Testis (tissue), 3 donors: ENCODE data around the gene DEPDC5. TPM values are rescaled to one million over a fixed set of nuclear protein-coding genes. Genes with fewer than 3 reads are reported as not detected.

Experiments used
- DNase-seq: peaks from one replicate; pipeline ENCODE4 v3.0.0-alpha.2; 2019
- H3K27ac ChIP-seq, 2 donors: fragments of 200-600 bp; sonication (generic); one replicate each; pipeline ENCODE4 v1.5.1; 2019
- H3K27me3 ChIP-seq: fragments of 200-600 bp; sonication (generic); one replicate; pipeline ENCODE4 v1.5.1; 2019
- H3K36me3 ChIP-seq: fragments of 200-600 bp; sonication (generic); one replicate; pipeline ENCODE4 v1.5.1; 2017; ENCODE audit warnings: low read depth; ENCODE audit errors: missing control alignments
- H3K4me1 ChIP-seq: fragments of 200-600 bp; sonication (generic); one replicate; pipeline ENCODE4 v1.5.1; 2019
- H3K4me3 ChIP-seq, 2 donors: fragments of 200-600 bp; sonication (generic); one replicate each; pipeline ENCODE4 v1.5.1; 2017 to 2019
- H3K9me3 ChIP-seq: fragments of 200-600 bp; sonication (generic); one replicate; pipeline ENCODE4 v1.5.1; 2017
- CTCF ChIP-seq, 3 experiments: fragments of 450-650 bp in 2 of 3; fragments of 200-600 bp in 1 of 3; sonication (generic) in 1 of 3; IDR thresholded peaks; one replicate each; pipeline ENCODE4 v1.5.1; 2016 to 2019; ENCODE audit warnings: antibody characterized with exemption in 3 of 3, mild to moderate bottlenecking in 2 of 3, moderate library complexity in 1 of 3
- POLR2A ChIP-seq: fragments of 450-650 bp; IDR thresholded peaks from one replicate; pipeline ENCODE4 v1.6.1; 2017; ENCODE audit warnings: antibody characterized with exemption, mild to moderate bottlenecking, moderate library complexity
- WGBS, 2 donors: methylation state at CpG; one replicate each; pipeline ENCODE4 v1.1.5; 2018; 5-methylcytosine and 5-hydroxymethylcytosine counted together
- intact Hi-C: fragments of 100-400 bp; cut with DNase I; formaldehyde crosslinking; loops from one replicate; pipeline ENCODE4 v1.15.1; 2023; ENCODE audit warnings: low total_unique reads
- polyA plus RNA-seq: library from polyadenylated mRNA; stranded (reverse); fragments of 350-450 nt; fragmentation: Illumina TruSeq; extraction: RNeasy Lipid Tissue Mini Kit (QIAGEN cat#74804); gene quantifications from one replicate; pipeline ENCODE4 v1.2.3, GENCODE V29; 2014; ENCODE audit warnings: low read depth, low replicate concordance; ENCODE audit not compliant: insufficient read depth
- total RNA-seq, 2 donors: library from RNA; depleted of rRNA; stranded (reverse); fragments of >200 nt; gene quantifications; one replicate each; pipeline ENCODE4 v1.2.3, GENCODE V29; 2016

DEPDC5 gene
- total and polyA plus RNA-seq, 3 donors from 2014 or later = 22.1 to 70.6 (median 57.8) TPM

DNA sequence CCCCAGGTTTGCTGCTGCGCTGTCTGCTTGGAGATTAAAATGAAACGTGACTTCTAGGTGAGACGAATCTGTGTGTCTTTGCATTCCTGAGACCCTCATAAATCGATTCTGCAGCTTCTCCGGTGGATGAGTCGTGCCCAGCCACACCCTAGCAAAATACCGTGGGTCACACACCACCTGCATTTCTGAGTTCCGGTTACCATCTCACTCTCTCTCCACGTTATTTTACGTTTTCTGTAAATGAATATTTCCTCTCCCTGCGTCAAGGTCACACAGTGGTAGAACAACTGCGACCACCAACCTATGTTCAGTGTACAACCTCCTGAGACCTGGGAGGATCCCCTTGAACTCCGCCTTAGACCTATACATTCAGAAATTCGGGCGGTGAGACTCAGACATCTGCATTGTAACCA, 191.6 kb downstream of the DEPDC5 start:
- no peak for DNase-seq
- peak overlapping the region; percentile 91 to 97 for H3K27ac ChIP-seq
- intact Hi-C loops = no loop called here
- 4 to 9% methylated on average over 15 of the region's 15 CpGs for WGBS, 2 donors
- no peaks in the 10 kb centered on the region for H3K36me3 ChIP-seq
- peak overlapping the region; percentile 85 to 91 for H3K4me3 ChIP-seq
- TF ChIP-seq POLR2A = no peak
- TF ChIP-seq CTCF (IDR thresholded peaks at IDR 0.05) = no peak
- no peaks in the 10 kb centered on the region for H3K27me3 ChIP-seq
- no peaks in the 10 kb centered on the region for H3K9me3 ChIP-seq
- peaks cover 22% of the 10 kb centered on the region for H3K4me1 ChIP-seq

DNA sequence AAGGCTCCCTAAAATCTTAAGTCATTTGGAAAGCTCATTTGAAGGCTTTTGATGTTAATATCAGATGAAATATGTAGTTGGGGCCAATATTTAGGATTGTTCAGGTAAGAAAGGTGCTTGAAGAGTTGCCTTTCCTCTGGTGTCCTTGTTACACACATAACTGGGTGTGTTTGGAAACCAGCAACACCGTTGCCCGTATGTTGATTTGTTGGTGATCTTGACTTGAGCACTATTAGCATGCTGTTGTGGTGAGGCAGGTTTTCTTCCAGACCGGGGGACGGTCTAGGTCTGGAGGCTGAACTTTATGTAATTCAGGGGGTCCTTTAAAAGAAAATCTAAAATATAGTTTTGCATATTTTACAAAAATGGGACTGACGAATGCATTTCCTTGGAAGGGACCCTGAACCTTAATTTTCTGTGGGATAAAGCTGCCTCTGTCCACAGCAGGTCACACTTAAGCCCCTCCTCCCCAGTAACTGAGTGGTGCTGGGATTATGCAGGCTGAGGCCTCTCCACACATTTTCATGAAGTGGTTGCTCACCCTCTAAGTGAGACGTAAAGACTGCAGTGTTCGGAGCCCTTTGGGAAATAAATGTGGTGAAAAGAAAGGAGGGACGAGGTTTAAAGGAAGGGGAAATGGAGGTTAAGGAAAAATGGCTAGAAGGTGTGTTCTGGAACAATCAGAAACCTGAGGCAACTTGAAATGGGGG, 192.3 kb downstream of the DEPDC5 start:
- intact Hi-C loops = no loop called here
- H3K27me3 ChIP-seq = no peaks in the 10 kb centered on the region
- no peak for DNase-seq
- no peaks in the 10 kb centered on the region for H3K36me3 ChIP-seq
- H3K9me3 ChIP-seq = no peaks in the 10 kb centered on the region
- peaks cover 22% of the 10 kb centered on the region for H3K4me1 ChIP-seq
- 38 to 39% methylated on average over 8 of the region's 8 CpGs for WGBS, 2 donors
- peak overlapping the region in 1 of 2 donors; percentile 85 for H3K4me3 ChIP-seq
- TF ChIP-seq CTCF (IDR thresholded peaks at IDR 0.05) (no peak), POLR2A (no peak)
- H3K27ac ChIP-seq = peak overlapping the region; percentile 91 to 97

DNA sequence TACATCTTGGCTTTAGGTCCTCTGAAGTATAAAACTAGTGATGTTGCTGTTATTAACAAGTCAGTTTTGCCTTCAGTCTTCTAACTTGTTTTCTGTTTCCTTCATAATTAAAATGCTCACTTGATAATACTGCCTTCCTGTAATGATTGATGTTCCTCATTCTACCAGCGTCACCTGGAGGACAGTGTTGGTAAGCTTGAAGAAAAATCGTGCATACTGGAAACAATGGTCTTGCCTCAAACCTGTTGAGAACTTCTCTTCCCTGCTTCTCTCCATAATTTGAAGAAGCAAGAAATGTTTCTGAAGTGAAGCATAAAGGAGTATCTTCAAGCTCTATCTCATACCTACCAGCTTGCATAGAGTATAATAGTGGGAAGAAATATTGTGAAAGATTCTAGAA, 193.5 kb downstream of the DEPDC5 start:
- intact Hi-C loops = no loop called here
- Histone ChIP-seq H3K9me3 (no peaks in the 10 kb centered on the region), H3K4me1 (peaks cover 22% of the 10 kb centered on the region), H3K36me3 (no peaks in the 10 kb centered on the region), H3K27ac (no peak overlapping the region), H3K4me3 (no peak overlapping the region), H3K27me3 (no peaks in the 10 kb centered on the region)
- TF ChIP-seq CTCF (IDR thresholded peaks at IDR 0.05) (peak in 2 of 3 experiments; percentile 31 to 34), POLR2A (no peak)
- WGBS, 2 donors = 41 to 49% methylated on average over 2 of the region's 2 CpGs
- DNase-seq = no peak

GRCh38 chr22:31948002-31948401, 194.2 kb downstream of the DEPDC5 start:
- peaks cover 21% of the 10 kb centered on the region for H3K4me1 ChIP-seq
- intact Hi-C loops = no loop called here
- DNase-seq = no peak
- WGBS, 2 donors = 72 to 78% methylated on average over 8 of the region's 8 CpGs
- no peak overlapping the region for H3K4me3 ChIP-seq
- H3K27ac ChIP-seq = no peak overlapping the region
- no peaks in the 10 kb centered on the region for H3K36me3 ChIP-seq
- TF ChIP-seq POLR2A = no peak
- no peak for TF ChIP-seq CTCF (IDR thresholded peaks at IDR 0.05)
- no peaks in the 10 kb centered on the region for H3K27me3 ChIP-seq
- no peaks in the 10 kb centered on the region for H3K9me3 ChIP-seq

GRCh38 chr22:31950226-31950625, 196.4 kb downstream of the DEPDC5 start:
- Histone ChIP-seq H3K4me3 (no peak overlapping the region), H3K9me3 (no peaks in the 10 kb centered on the region), H3K27ac (no peak overlapping the region), H3K4me1 (peaks cover 13% of the 10 kb centered on the region), H3K36me3 (no peaks in the 10 kb centered on the region), H3K27me3 (no peaks in the 10 kb centered on the region)
- WGBS, 2 donors = 57 to 69% methylated on average over 4 of the region's 4 CpGs
- intact Hi-C loops = no loop called here
- no peak for TF ChIP-seq CTCF (IDR thresholded peaks at IDR 0.05)
- no peak for TF ChIP-seq POLR2A
- no peak for DNase-seq
